CD4-positive, alpha-beta memory T cell (primary cell): ENCODE measurements around the gene TUBE1. TPM values are rescaled to one million over a fixed set of nuclear protein-coding genes. Genes with fewer than 3 reads are reported as not detected.
"Not testable (repeated sequence)": the region's sequence is repeated elsewhere in the genome, so short reads cannot be mapped to it uniquely, and the experiment has no call there.

ENCODE experiments used
- CTCF ChIA-PET: fragments of 350-600 bp; sonication (Branson Sonifier 250); formaldehyde crosslinking; loops from one replicate; lab custom pipeline; 2021; ENCODE audit warnings: inconsistent platforms; ENCODE audit not compliant: partially characterized antibody; lab: Charles Lee
- POLR2A ChIA-PET: fragments of 350-600 bp; sonication (Branson Sonifier 250); formaldehyde crosslinking; loops from one replicate; lab custom pipeline; 2021; ENCODE audit not compliant: partially characterized antibody; lab: Charles Lee
- DNase-seq, 5 donors: peaks; one replicate each; pipeline versions ENCODE4 v3.0.0 to v3.0.0-alpha.2; 2020 to 2022; ENCODE audit warnings: mixed read lengths in 1 of 5
- H3K27ac ChIP-seq: one replicate; pipeline ENCODE4 v1.7.0; 2013; ENCODE audit warnings: low read depth, low read length
- H3K27me3 ChIP-seq: 2 replicates; pipeline ENCODE4 v1.7.0; 2013; ENCODE audit warnings: mild to moderate bottlenecking, low read length, moderate library complexity; ENCODE audit not compliant: insufficient read depth
- H3K36me3 ChIP-seq: 2 replicates; pipeline ENCODE4 v1.7.0; 2013; ENCODE audit warnings: mild to moderate bottlenecking, low read length, moderate library complexity; ENCODE audit not compliant: insufficient read depth
- H3K4me1 ChIP-seq: 2 replicates; pipeline ENCODE4 v1.7.0; 2013; ENCODE audit warnings: mild to moderate bottlenecking, low read length, moderate library complexity; ENCODE audit not compliant: insufficient read depth
- H3K4me3 ChIP-seq, 2 donors: one replicate each; pipeline ENCODE4 v1.7.0; 2013; ENCODE audit warnings: low read length in 2 of 2, mild to moderate bottlenecking in 1 of 2
- H3K9me3 ChIP-seq, 2 donors: one replicate each; pipeline ENCODE4 v1.7.0; 2013; ENCODE audit warnings: low read length in 2 of 2, control low read depth in 1 of 2; ENCODE audit not compliant: control insufficient read depth in 1 of 2
- H3K27ac Mint-ChIP-seq, 7 donors: one replicate each; pipeline ENCODE4 v1.8.0; 2020 to 2021; ENCODE audit warnings: mixed read lengths in 7 of 7, mild to moderate bottlenecking in 6 of 7, inconsistent platforms in 3 of 7, moderate library complexity in 3 of 7
- H3K27me3 Mint-ChIP-seq, 2 donors: one replicate each; pipeline ENCODE4 v1.8.0; 2020 to 2021; ENCODE audit warnings: mixed read lengths in 2 of 2
- H3K36me3 Mint-ChIP-seq, 2 donors: one replicate each; pipeline ENCODE4 v1.8.0; 2020 to 2021; ENCODE audit warnings: mixed read lengths in 2 of 2, inconsistent platforms in 1 of 2, mild to moderate bottlenecking in 1 of 2
- H3K4me1 Mint-ChIP-seq, 4 donors: one replicate each; pipeline ENCODE4 v1.8.0; 2020 to 2021; ENCODE audit warnings: mixed read lengths in 4 of 4, mild to moderate bottlenecking in 1 of 4
- H3K4me3 Mint-ChIP-seq, 8 donors: one replicate each; pipeline ENCODE4 v1.8.0; 2020 to 2021; ENCODE audit warnings: mixed read lengths in 8 of 8, mild to moderate bottlenecking in 7 of 8, moderate library complexity in 6 of 8, inconsistent platforms in 3 of 8
- H3K9me3 Mint-ChIP-seq, 8 donors: one replicate each; pipeline ENCODE4 v1.8.0; 2020 to 2021; ENCODE audit warnings: mixed read lengths in 8 of 8, mild to moderate bottlenecking in 5 of 8, inconsistent platforms in 3 of 8, moderate library complexity in 1 of 8
- intact Hi-C: fragments of 100-400 bp; cut with micrococcal nuclease; formaldehyde crosslinking; loops from one replicate; pipeline ENCODE4 v1.15.1; 2023
- polyA plus RNA-seq, 2 donors: library from polyadenylated mRNA; unstranded; fragments of 300-500 nt; fragmentation: Illumina TruSeq; gene quantifications; one replicate each; pipeline ENCODE4 v1.2.3, GENCODE V29; 2021
- total RNA-seq, 2 experiments: library from RNA; stranded (reverse); gene quantifications; one replicate each; pipeline ENCODE4 v1.2.3, GENCODE V29; 2021

TUBE1 gene
- total and polyA plus RNA-seq, 4 experiments from 2014 or later = 15.6 to 45.2 (median 29.8) TPM

DNA sequence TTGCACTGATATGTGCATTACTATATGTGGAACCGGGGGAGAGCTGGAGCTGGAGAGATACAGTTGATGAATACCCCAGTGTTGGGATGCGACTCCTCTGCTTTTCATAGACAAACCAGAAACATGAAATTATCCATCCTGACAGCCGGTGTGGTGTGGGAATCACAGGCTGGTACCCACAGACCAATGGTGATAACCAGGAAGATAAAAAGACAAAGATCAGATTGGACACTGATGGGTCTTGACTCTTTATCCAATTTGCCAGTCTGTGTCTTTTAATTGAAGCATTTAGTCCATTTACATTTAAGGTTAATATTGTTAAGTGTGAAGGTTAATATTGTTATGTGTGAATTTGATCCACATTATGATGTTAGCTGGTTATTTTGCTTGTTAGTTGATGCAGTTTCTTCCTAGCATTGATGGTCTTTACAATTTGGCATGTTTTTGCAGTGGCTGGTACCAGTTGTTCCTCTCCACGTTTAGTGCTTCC lies 36.0 kb downstream of the TUBE1 start:
- H3K4me3 ChIP-seq, H3K27me3 ChIP-seq, H3K27me3 Mint-ChIP-seq, H3K4me3 Mint-ChIP-seq, POLR2A ChIA-PET, H3K4me1 Mint-ChIP-seq, H3K9me3 Mint-ChIP-seq, intact Hi-C loops, H3K4me1 ChIP-seq, DNase-seq, H3K27ac ChIP-seq, H3K36me3 Mint-ChIP-seq, H3K27ac Mint-ChIP-seq, H3K9me3 ChIP-seq, H3K36me3 ChIP-seq: not testable (repeated sequence)
- CTCF ChIA-PET = interaction anchor here (1.4 to 3.9 kb wide), 4 partner anchors 9 to 792 kb away, joined by 4 to 23 read pairs (median 6); a partner anchor contains a TSS

DNA sequence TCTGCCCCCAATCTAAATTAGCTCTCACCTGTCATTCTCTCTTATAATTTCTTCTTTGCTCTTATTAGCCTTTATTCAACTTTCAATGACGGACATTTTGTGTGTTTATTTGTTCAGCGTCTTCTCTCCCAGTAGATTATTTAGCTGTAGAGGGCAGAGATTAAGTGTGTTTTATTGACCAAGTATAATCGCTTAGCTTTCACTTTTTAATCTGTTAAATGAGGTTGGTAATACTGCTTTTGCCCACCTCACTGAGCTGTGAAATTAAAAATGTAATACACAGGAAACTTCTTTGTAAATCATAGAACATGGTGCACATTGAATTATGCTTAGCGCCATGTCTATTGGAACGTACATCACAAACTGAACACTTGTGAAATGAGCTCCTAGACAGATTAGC lies 36.9 kb downstream of the TUBE1 start:
- Mint-ChIP-seq H3K36me3 (no peaks in the 10 kb centered on the region), H3K27ac (no peak overlapping the region), H3K4me3 (no peak overlapping the region), H3K9me3 (no peaks in the 10 kb centered on the region), H3K4me1 (no peaks in the 10 kb centered on the region), H3K27me3 (peaks cover 1 to 3% of the 10 kb centered on the region in 2 donors)
- POLR2A ChIA-PET = no interaction called here
- Histone ChIP-seq H3K27me3 (no peaks in the 10 kb centered on the region), H3K9me3 (no peaks in the 10 kb centered on the region), H3K4me3 (no peak overlapping the region), H3K27ac (no peak overlapping the region), H3K36me3 (no peaks in the 10 kb centered on the region), H3K4me1 (no peaks in the 10 kb centered on the region)
- no peak for DNase-seq
- intact Hi-C loops = no loop called here
- CTCF ChIA-PET = interaction anchor here (0.8 to 3.9 kb wide), 7 partner anchors 10 to 792 kb away, joined by 3 to 23 read pairs (median 5); a partner anchor contains a TSS

DNA sequence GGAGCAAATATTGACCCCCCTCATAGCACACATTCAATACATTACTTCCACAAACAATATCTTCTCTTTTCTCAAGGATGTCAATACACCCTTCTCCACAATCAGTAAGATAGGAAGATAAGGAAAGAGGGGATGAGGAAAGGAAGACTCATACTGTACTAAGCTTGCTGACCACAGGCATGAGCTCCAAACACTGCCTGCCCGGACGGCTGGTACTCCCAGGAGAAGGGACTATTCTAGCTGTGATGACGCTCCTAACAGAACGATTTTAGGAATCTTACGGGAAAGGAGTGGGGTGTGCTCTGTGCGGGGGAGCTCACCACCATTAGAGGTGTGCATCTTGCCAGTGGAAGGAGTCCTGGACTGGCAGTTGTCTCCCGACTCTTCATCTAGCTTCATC lies 37.3 kb downstream of the TUBE1 start:
- H3K27ac Mint-ChIP-seq = no peak overlapping the region
- POLR2A ChIA-PET = no interaction called here
- H3K4me1 ChIP-seq = no peaks in the 10 kb centered on the region

DNA sequence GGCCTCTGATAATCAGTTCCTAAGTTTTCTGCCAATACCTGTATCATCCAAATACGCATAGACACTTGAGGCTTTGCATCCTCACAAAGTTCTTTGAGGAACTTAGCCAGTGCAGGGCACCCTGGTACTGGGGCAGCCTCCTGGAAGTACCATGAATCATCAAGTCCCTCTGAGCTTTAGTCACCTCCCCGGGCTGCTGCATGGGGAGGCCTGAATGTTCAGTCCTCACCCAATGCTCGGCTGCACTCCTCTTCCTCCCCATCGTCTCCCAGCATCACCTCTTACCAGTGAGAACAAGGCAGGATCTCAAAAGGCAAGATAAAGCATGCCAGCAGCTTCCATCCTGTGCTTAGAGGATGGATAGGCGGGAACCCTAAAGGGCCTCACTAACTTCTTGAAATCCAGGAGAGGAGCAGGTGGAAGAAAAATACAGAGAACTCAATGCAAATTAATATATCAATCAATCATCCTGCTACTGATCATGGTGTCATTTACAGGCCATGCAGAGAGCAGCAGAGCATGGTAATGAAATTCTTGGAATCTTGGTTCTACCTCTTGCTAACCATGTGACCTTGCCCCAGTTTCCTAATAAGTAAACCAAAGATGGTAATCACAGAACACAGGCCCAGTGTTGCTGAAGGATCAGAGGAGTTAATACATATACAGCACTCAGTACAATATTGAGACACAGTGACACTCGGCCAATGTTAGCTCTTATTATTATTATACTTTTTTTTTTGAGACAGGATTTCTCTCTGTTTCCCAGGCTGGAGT lies 38.1 kb downstream of the TUBE1 start:
- Histone ChIP-seq H3K27me3 (no peaks in the 10 kb centered on the region), H3K9me3 (no peaks in the 10 kb centered on the region), H3K27ac (no peak overlapping the region), H3K4me1 (no peaks in the 10 kb centered on the region), H3K36me3 (no peaks in the 10 kb centered on the region), H3K4me3 (no peak overlapping the region)
- H3K27me3 Mint-ChIP-seq = peaks cover 0 to 1% of the 10 kb centered on the region in 2 donors
- no peak for DNase-seq
- intact Hi-C loops = no loop called here
- ChIA-PET POLR2A (no interaction called here), CTCF (interaction anchor here (0.6 to 3.9 kb wide), 6 partner anchors 9 to 790 kb away, joined by 3 to 23 read pairs (median 6); a partner anchor contains a TSS)
- H3K27ac Mint-ChIP-seq = no peak overlapping the region
- H3K4me3 Mint-ChIP-seq = no peak overlapping the region
- H3K9me3 Mint-ChIP-seq = no peaks in the 10 kb centered on the region
- H3K4me1 Mint-ChIP-seq = peaks cover 0 to 2% (median 0%) of the 10 kb centered on the region in 4 donors
- H3K36me3 Mint-ChIP-seq = no peaks in the 10 kb centered on the region

More for the DNA sequence above, 37.3 kb downstream of the TUBE1 start:
- Mint-ChIP-seq H3K36me3 (no peaks in the 10 kb centered on the region), H3K9me3 (no peaks in the 10 kb centered on the region), H3K4me3 (no peak overlapping the region), H3K4me1 (no peaks in the 10 kb centered on the region), H3K27me3 (peaks cover 1% of the 10 kb centered on the region in 2 donors)
- no peaks in the 10 kb centered on the region for H3K27me3 ChIP-seq
- no peak for DNase-seq
- no peak overlapping the region for H3K27ac ChIP-seq
- no peaks in the 10 kb centered on the region for H3K36me3 ChIP-seq
- intact Hi-C loops = no loop called here
- CTCF ChIA-PET = interaction anchor here (0.8 to 3.9 kb wide), 7 partner anchors 10 to 791 kb away, joined by 3 to 23 read pairs (median 5); a partner anchor contains a TSS
- no peak overlapping the region for H3K4me3 ChIP-seq
- no peaks in the 10 kb centered on the region for H3K9me3 ChIP-seq

DNA sequence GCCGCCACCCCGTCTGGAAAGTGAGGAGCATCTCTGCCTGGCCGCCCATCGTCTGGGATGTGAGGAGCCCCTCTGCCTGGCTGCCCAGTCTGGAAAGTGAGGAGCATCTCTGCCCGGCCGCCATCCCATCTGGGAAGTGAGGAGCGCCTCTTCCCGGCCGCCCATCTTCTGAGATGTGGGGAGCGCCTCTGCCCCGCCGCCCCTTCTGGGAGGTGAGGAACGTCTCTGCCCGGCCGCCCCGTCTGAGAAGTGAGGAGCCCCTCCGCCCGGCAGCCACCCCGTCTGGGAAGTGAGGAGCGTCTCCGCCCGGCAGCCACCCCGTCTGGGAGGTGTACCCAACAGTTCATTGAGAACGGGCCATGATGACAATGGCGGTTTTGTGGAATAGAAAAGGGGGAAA lies 39.8 kb downstream of the TUBE1 start:
- H3K4me3 Mint-ChIP-seq, H3K4me3 ChIP-seq, H3K27ac ChIP-seq, H3K27me3 Mint-ChIP-seq, H3K36me3 Mint-ChIP-seq, H3K9me3 ChIP-seq, H3K27me3 ChIP-seq, H3K9me3 Mint-ChIP-seq, H3K4me1 ChIP-seq, intact Hi-C loops, POLR2A ChIA-PET, H3K27ac Mint-ChIP-seq, H3K36me3 ChIP-seq, DNase-seq: not testable (repeated sequence)
- peaks cover 5 to 16% (median 7%) of the 10 kb centered on the region in 4 donors for H3K4me1 Mint-ChIP-seq
- CTCF ChIA-PET = interaction anchor here (12.6 kb wide), 1 partner anchor 33 kb away, joined by 619 read pairs; no protein-coding TSS in a partner anchor

DNA sequence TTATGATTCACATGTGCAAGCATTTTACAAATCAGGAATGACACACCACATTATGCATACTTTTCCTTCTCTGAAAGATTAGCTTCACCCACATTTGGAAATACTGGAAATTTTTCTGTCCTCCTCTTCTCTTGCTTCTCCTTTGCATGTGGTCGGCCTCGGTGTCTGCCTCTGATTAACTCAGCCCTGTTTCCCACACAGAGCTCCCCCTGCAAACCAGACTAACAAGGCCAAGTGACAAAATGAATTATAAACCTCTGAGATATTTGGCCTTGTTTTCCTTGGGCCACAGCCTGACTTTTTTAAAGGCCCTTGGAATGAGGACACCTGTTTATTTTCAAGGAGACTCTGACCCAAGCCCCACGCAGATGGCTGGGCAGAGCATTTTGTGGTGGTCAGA lies 42.4 kb downstream of the TUBE1 start:
- intact Hi-C loops = loop anchor here (5.0 kb wide), 1 partner anchor 683 kb away; no protein-coding TSS in a partner anchor
- H3K4me3 Mint-ChIP-seq = peak overlapping the region in 2 of 8 donors; percentile 1 to 2
- no peaks in the 10 kb centered on the region for H3K36me3 ChIP-seq
- H3K9me3 ChIP-seq = no peaks in the 10 kb centered on the region
- H3K27ac Mint-ChIP-seq = peak overlapping the region in 5 of 7 donors; percentile 45 to 99 (median 96)
- peaks cover 0 to 5% of the 10 kb centered on the region in 2 donors for H3K36me3 Mint-ChIP-seq
- H3K9me3 Mint-ChIP-seq = no peaks in the 10 kb centered on the region
- ChIA-PET CTCF (interaction anchor here (0.7 to 12.6 kb wide), 14 partner anchors 9 to 832 kb away, joined by 3 to 619 read pairs (median 3); a partner anchor contains a TSS), POLR2A (interaction anchor here (1.0 to 5.3 kb wide), 5 partner anchors 18 to 786 kb away, joined by 3 to 58 read pairs (median 24); a partner anchor contains a TSS)
- DNase-seq = no peak
- H3K4me3 ChIP-seq = no peak overlapping the region
- no peaks in the 10 kb centered on the region for H3K27me3 ChIP-seq
- peaks cover 10 to 30% (median 18%) of the 10 kb centered on the region in 4 donors for H3K4me1 Mint-ChIP-seq
- peaks cover 9% of the 10 kb centered on the region for H3K4me1 ChIP-seq
- H3K27ac ChIP-seq = no peak overlapping the region
- H3K27me3 Mint-ChIP-seq = no peaks in the 10 kb centered on the region

DNA sequence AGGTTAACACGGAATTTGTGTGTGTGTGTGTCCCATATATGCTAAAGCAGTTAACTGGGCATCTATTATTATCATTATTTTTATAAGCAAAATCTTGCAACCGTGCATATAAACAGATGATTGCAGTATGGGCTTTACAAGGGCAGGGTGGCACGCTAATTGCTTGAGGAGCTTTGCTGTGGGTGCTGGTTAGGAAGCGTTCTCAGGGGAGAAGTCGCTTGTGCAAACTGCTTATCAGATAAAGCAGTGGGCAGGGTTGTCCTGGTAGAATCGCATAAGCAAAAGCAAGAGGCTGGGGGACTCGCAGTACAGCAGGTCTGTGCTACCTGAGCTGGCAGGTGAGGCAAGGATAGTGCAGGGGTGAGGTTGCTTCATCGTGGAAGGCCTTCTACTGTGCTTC lies 43.1 kb downstream of the TUBE1 start:
- POLR2A ChIA-PET = interaction anchor here (1.2 to 5.3 kb wide), 6 partner anchors 17 to 785 kb away, joined by 3 to 58 read pairs (median 24); a partner anchor contains a TSS
- Histone ChIP-seq H3K9me3 (no peaks in the 10 kb centered on the region), H3K27ac (no peak overlapping the region), H3K4me1 (peaks cover 9% of the 10 kb centered on the region), H3K4me3 (no peak overlapping the region), H3K27me3 (no peaks in the 10 kb centered on the region), H3K36me3 (no peaks in the 10 kb centered on the region)
- Mint-ChIP-seq H3K27me3 (no peaks in the 10 kb centered on the region), H3K4me3 (peak overlapping the region in 4 of 8 donors; percentile 1 to 99 (median 52)), H3K4me1 (peaks cover 12 to 35% (median 19%) of the 10 kb centered on the region in 4 donors), H3K27ac (peak overlapping the region; percentile 96 to 100 (median 99)), H3K36me3 (peaks cover 0 to 5% of the 10 kb centered on the region in 2 donors), H3K9me3 (no peaks in the 10 kb centered on the region)
- no peak for DNase-seq
- intact Hi-C loops = loop anchor here (5.0 kb wide), 1 partner anchor 682 kb away; no protein-coding TSS in a partner anchor
- CTCF ChIA-PET = interaction anchor here (0.7 to 12.6 kb wide), 16 partner anchors 9 to 831 kb away, joined by 3 to 619 read pairs (median 4); a partner anchor contains a TSS
